ENCODE measurements around the gene DNAH7. TPM values are rescaled to one million over a fixed set of nuclear protein-coding genes. Genes with fewer than 3 reads are reported as not detected.

Gene DNAH7
- total and polyA plus RNA-seq, 2 of the 4 experiments (the other 2 are of a cell fraction) = 0.22 to 0.36 TPM

DNA sequence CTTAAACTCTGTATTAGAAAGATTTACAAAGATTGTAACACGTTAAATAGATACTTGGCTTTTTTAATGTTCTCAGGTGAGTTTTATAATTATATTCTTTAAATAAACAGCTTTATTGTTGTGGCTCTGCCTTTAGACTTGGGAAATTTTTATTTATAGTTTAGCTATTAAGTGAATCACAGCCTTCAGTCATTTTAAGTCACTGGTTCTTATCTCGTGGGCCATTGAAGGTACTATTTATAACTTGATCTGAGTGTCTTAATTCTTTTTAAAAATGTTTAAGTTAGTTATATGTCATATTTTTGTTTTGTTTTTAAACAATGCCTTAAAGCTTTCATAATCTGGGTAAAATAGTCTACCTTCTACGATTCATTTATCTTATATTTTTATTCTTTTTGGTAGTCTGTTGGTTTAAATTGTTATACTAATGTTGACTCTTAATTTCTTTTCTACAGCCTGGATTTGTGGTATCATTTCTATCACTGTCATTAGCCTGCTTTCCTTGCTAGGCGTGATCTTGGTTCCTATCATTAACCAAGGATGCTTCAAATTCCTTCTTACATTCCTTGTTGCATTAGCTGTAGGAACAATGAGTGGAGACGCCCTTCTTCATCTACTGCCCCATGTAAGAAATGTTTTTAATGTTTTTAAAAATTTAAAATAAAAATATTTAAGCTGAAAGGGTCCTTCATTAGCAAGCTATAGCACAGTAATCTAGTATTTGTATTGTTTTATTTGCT, 362.3 kb downstream of the DNAH7 start (continued):
- TF ChIP-seq NFE2L2 (IDR thresholded peaks at IDR 0.05; ENCODE audit: low read depth, low read length) = no peak
- TF ChIP-seq FOS (IDR thresholded peaks at IDR 0.05; ENCODE audit: low read depth, low read length) = no peak
- TF ChIP-seq, protein P1, sequence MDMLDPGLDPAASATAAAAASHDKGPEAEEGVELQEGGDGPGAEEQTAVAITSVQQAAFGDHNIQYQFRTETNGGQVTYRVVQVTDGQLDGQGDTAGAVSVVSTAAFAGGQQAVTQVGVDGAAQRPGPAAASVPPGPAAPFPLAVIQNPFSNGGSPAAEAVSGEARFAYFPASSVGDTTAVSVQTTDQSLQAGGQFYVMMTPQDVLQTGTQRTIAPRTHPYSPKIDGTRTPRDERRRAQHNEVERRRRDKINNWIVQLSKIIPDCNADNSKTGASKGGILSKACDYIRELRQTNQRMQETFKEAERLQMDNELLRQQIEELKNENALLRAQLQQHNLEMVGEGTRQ (IDR thresholded peaks at IDR 0.05; ENCODE audit: low read depth, low read length) = no peak
- no peak for TF ChIP-seq CEBPB (IDR thresholded peaks at IDR 0.05; ENCODE audit: low read depth, low read length)
- no peak for TF ChIP-seq MAZ (IDR thresholded peaks at IDR 0.05; ENCODE audit: borderline replicate concordance, low read depth, low read length)
- no peak for TF ChIP-seq RCOR1 (IDR thresholded peaks at IDR 0.05; ENCODE audit: insufficient replicate concordance, low read length)
- no peak for TF ChIP-seq CHD1 (IDR thresholded peaks at IDR 0.05; ENCODE audit: low read depth, low read length)

Data from IMR-90 (cell line).